Measurements from ENCODE around the gene ZFYVE9.

DNA sequence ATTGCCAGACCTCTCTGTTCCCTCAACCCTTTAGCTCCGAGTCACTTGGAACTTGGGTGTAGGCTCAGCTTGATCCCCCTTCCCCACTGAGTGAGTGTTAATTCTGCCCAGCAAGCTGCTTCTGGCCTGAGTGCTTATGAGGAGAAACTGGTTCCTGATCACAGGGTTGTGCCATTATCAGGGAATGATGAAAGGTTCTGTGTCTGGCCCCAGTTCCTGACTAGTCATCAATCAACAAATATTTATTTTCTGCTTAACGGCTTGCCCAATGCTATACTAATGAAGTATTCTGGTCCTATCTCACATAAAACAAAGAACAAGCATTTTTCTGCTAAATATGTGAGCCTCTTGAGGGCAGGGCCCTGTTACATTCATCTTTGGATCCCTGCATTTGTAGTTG, 203.4 kb downstream of the ZFYVE9 start:
- TF ChIP-seq CBFB (CRISPR knock-in tag; IDR thresholded peaks at IDR 0.05; ENCODE audit: low read depth) (no peak), NR3C1 (CRISPR knock-in tag; conservative IDR thresholded peaks at IDR 0.05; ENCODE audit: low read depth) (no peak), ZNF317 (CRISPR knock-in tag; IDR thresholded peaks at IDR 0.05; ENCODE audit: borderline replicate concordance, low read depth) (no peak), SMAD3 (CRISPR knock-in tag; IDR thresholded peaks at IDR 0.05; ENCODE audit: borderline replicate concordance) (no peak), JUN (CRISPR knock-in tag; IDR thresholded peaks at IDR 0.05) (no peak), CREM (CRISPR knock-in tag; IDR thresholded peaks at IDR 0.05) (no peak)
- TF ChIP-seq, protein P1, sequence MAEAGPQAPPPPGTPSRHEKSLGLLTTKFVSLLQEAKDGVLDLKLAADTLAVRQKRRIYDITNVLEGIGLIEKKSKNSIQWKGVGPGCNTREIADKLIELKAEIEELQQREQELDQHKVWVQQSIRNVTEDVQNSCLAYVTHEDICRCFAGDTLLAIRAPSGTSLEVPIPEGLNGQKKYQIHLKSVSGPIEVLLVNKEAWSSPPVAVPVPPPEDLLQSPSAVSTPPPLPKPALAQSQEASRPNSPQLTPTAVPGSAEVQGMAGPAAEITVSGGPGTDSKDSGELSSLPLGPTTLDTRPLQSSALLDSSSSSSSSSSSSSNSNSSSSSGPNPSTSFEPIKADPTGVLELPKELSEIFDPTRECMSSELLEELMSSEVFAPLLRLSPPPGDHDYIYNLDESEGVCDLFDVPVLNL (CRISPR knock-in tag; IDR thresholded peaks at IDR 0.05; ENCODE audit: borderline replicate concordance, low read depth): no peak
- TF ChIP-seq, protein P2, sequence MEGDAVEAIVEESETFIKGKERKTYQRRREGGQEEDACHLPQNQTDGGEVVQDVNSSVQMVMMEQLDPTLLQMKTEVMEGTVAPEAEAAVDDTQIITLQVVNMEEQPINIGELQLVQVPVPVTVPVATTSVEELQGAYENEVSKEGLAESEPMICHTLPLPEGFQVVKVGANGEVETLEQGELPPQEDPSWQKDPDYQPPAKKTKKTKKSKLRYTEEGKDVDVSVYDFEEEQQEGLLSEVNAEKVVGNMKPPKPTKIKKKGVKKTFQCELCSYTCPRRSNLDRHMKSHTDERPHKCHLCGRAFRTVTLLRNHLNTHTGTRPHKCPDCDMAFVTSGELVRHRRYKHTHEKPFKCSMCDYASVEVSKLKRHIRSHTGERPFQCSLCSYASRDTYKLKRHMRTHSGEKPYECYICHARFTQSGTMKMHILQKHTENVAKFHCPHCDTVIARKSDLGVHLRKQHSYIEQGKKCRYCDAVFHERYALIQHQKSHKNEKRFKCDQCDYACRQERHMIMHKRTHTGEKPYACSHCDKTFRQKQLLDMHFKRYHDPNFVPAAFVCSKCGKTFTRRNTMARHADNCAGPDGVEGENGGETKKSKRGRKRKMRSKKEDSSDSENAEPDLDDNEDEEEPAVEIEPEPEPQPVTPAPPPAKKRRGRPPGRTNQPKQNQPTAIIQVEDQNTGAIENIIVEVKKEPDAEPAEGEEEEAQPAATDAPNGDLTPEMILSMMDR (IDR thresholded peaks at IDR 0.05): no peak
- TF ChIP-seq, protein P3, sequence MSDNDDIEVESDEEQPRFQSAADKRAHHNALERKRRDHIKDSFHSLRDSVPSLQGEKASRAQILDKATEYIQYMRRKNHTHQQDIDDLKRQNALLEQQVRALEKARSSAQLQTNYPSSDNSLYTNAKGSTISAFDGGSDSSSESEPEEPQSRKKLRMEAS (CRISPR knock-in tag; IDR thresholded peaks at IDR 0.05): no peak

Data from WTC11 (cell line).